GM20000 (cell line): ENCODE data around the gene EPHA6.

Experiments used
- DNase-seq: peaks from one replicate; pipeline ENCODE4 v3.0.0; 2012; ENCODE audit warnings: low spot score
- TF ChIP-seq, protein P1 (sequence below): IDR thresholded peaks from 2 replicates; pipeline ENCODE4 v1.5.1; 2012; ENCODE audit warnings: mild to moderate bottlenecking, control low read depth; ENCODE audit errors: extremely low read depth, missing control alignments

Gene EPHA6

DNA sequence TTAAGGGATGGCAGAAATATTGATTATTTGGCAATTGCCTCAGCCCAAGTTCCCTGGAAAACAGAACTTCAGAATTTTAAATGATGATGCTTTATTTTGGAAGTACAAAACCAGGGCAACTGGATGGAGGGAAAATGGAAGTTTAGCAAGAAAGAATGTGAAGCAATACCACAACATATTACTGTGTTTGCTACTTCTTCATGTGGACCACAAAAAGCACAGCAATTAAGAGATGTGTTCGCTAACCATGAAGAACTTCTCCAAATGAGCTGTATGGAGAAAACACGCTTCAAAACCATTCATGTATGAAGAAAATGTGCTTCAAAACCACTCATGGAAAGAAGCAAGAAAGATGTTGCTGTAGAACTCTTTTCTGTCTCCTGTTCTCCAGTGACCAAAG, 885.5 kb downstream of the EPHA6 start:
- TF ChIP-seq, protein P1, sequence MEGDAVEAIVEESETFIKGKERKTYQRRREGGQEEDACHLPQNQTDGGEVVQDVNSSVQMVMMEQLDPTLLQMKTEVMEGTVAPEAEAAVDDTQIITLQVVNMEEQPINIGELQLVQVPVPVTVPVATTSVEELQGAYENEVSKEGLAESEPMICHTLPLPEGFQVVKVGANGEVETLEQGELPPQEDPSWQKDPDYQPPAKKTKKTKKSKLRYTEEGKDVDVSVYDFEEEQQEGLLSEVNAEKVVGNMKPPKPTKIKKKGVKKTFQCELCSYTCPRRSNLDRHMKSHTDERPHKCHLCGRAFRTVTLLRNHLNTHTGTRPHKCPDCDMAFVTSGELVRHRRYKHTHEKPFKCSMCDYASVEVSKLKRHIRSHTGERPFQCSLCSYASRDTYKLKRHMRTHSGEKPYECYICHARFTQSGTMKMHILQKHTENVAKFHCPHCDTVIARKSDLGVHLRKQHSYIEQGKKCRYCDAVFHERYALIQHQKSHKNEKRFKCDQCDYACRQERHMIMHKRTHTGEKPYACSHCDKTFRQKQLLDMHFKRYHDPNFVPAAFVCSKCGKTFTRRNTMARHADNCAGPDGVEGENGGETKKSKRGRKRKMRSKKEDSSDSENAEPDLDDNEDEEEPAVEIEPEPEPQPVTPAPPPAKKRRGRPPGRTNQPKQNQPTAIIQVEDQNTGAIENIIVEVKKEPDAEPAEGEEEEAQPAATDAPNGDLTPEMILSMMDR = no peak
- DNase-seq = no peak

DNA sequence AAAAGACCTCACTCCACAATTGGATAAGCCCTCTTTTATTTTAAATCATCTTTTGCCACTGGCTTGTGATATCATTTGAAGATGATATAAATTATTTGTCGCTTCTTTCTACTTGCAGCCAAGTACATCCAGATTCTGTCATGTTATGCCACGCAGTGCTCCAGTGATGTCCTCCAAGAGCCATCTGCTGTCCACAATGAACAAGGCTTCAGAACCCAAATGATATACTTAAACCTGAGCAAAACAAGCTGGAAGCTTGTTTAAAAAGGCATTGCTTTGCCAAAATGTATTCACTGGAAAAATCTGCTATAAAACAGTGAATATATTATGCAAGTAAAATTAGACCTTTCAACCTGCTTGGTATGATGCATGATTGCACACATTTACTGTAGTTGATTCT, 891.4 kb downstream of the EPHA6 start:
- TF ChIP-seq, protein P1 = no peak
- no peak for DNase-seq

DNA sequence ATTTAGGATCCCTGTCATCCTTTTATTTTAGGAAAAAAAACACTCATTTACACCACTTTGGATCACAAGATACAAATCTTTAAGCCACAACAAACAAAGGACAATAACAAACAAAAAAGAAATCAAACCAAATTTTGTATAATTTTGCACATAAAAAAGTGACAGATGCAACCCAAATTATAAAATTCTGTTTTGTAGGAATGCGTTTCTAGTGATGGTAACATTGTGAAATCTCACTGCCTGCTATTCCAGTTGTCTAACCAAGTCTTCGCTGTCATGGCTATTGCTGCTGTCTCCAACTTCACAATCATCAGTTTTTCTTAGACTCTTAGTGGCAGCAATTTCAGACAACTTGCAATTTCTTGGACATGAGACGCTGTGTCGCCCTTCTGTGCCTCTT, 891.8 kb downstream of the EPHA6 start:
- no peak for DNase-seq
- TF ChIP-seq, protein P1 = no peak

DNA sequence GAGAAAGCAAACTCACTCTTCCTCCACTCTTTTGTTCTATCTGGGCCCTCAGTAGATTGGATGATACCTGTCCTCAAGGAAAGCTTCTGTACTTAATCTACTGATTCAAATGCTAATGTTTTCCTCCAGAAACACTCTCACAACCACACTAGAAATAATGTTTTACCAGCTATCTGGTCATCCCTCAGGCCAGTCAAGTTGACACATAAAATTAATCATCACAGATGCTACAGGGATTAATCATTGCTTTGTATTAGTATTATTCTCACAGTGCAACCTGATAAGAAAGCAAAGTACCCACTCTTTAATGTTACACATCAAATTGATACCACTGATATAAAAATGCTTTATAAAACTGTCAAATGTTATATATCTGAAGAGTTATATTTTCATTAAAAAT, 897.3 kb downstream of the EPHA6 start:
- no peak for DNase-seq
- TF ChIP-seq, protein P1 = no peak

DNA sequence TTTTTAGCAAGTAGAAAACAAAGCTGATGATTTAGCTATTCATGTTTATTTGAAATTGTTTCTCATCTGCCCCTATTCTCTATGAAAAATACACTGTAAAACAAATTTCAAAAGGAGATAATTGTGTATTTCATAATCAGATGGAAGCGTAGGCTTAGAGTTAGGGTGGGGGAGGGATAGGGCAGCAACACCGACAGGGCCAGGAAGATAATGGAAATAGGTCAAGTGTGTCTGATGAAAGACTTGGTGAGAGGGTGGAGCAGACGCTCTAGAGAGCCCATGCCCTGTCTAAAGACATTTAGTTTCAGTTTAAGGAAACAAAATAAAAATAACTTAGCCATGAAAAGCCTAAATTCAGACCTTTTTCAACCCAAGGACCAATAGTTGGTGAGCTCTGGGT, 898.5 kb downstream of the EPHA6 start:
- TF ChIP-seq, protein P1 = no peak
- DNase-seq = no peak

DNA sequence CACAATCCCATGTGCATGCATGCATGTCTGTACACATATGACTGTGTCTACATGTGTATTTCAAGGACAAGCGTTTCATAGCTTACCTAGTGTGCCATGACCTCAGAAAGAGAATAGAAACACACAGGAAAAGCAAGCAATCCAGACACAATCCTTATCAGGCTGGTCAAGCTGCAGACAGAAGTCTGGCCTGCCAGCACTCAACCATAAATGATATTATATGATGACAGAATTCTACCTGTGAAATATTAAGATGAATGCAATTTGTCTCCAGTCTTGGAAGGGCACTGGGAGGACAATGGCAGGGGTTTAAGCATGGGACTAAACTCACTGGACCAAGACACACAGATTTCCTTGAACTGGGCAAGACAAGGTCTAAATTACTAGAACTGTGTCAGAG, 899.2 kb downstream of the EPHA6 start:
- TF ChIP-seq, protein P1 = no peak
- no peak for DNase-seq

DNA sequence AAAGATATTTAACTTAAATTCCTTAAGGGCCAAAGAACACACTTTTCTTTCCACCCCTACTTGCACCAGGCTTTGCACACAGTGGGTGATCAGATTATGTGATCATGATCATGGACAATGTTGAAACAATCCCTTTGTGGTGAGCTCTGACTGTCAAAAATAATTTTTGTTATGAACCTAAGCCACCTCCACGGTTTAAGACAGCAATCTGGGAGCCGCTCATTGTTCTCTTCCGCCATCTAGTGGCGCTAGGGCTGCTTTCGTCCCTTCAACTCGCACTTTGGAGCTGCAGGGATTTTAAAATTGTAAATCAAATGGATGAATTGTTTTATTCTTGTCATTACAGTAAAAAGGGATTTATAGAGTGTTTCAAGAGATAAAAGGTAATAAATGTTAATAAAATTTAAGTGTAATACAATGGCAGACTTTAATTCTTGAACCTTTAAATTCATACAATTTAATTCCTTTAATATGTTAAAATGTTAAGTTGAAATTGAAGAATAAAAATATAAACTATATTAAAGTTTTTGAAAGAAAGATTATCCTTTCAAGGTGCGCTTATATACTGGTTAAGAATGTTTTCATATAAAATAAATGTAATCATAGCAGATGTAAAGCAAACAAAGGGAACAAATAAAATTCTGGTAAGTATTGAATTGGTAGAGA, 904.9 kb downstream of the EPHA6 start:
- peak; percentile 55 for DNase-seq
- TF ChIP-seq, protein P1 = peak; percentile 84
